Activated CD4-positive, alpha-beta T cell treated with anti-CD3 and anti-CD28 coated beads, Interleukin-2, amount 10 ng/mL, durations not matched to agents 7 days and 5 days (primary cell): ENCODE results near the gene VAV2. TPM values are rescaled to one million over a fixed set of nuclear protein-coding genes. Genes with fewer than 3 reads are reported as not detected.

Source experiments
- total RNA-seq, 2 experiments: library from RNA; stranded (reverse); gene quantifications; one replicate each; pipeline ENCODE4 v1.2.3, GENCODE V29; 2021

The VAV2 gene
- total RNA-seq, 2 experiments from 2014 or later, result 6.2 TPM

Other genes starting within 250 kb of the VAV2 start
- gene BRD3OS, start 33.2 kb upstream of the VAV2 start, total RNA-seq, result 10 to 100 TPM; 11.1 to 12.9 TPM
- gene BRD3, start 75.7 kb upstream of the VAV2 start, total RNA-seq, result 10 to 100 TPM; 40.1 to 47.4 TPM
- gene WDR5, start 143.8 kb upstream of the VAV2 start, total RNA-seq, result 10 to 100 TPM; 41.0 to 42.5 TPM
- 10 to 100 TPM in 1 of 2 experiments, not detected in 1; 27.2 TPM for gene RNU6ATAC, start 172.2 kb upstream of the VAV2 start, total RNA-seq